HG02571 (cell line): Measurements from ENCODE around the gene MPZL2.
"Not testable (repeated sequence)": the region's sequence is repeated elsewhere in the genome, so short reads cannot be mapped to it uniquely, and the experiment has no call there.

Experiments
- ATAC-seq: cut with Tn5 transposase; IDR thresholded peaks from one replicate; pipeline ENCODE4 v1.9.1; 2021; ENCODE audit warnings: mild to moderate bottlenecking, moderate library complexity; ENCODE audit not compliant: unreplicated experiment

Gene MPZL2

DNA sequence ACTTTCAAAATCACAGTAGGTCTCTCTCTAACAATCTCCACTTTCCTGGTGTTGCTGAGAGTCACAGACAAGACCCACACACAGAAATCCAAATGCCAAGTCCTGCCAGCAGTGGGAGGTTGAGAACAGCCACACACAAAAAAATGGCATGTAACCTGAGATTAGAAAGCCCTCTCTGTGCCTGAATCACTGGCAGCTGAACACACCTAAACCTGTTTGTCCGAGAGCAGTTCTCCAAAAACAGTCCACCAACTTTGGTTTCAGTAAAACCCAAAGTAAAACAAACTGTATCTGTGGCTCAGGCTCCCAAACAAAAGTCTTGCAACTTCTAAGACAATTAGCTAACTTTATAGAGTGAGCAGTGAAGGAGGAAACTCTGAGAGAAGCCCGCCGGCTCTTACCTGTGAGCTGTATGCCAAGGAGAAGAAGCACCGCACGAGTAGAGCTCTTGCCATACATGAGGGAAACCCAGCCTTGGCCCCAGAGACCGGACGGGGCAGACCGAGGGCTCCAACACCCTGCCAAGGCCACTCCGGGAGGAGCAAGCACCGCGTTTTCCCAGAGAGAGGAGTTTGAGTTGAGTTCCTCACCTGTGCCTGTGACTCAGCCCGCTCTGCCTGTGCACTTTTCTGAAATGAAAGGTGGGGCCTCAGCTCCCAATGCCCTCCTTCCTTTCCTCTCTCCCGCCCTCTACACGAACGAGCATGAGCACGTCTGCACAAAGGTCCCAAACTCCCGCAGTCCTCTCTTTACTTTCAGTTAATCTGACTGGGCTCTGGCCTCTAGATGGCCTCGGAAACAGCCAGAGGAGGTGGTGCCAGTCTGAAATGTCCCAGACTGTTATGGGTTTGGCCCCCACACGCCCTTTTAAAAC lies at the start of gene MPZL2:
MPZL2 (minus strand) TSS at position 603 of the 874 bp plus-strand sequence; CDS start at position 459, 144 bp downstream.
- no peak for ATAC-seq

- ATAC-seq = no peak
Measured at GRCh38 chr11:118313242-118313641, 49.1 kb upstream of the MPZL2 start.

GRCh38 chr11:118312328-118312727 lies 48.2 kb upstream of the MPZL2 start:
- no peak for ATAC-seq

- no peak for ATAC-seq
Measured at GRCh38 chr11:118311518-118311917, 47.4 kb upstream of the MPZL2 start.

DNA sequence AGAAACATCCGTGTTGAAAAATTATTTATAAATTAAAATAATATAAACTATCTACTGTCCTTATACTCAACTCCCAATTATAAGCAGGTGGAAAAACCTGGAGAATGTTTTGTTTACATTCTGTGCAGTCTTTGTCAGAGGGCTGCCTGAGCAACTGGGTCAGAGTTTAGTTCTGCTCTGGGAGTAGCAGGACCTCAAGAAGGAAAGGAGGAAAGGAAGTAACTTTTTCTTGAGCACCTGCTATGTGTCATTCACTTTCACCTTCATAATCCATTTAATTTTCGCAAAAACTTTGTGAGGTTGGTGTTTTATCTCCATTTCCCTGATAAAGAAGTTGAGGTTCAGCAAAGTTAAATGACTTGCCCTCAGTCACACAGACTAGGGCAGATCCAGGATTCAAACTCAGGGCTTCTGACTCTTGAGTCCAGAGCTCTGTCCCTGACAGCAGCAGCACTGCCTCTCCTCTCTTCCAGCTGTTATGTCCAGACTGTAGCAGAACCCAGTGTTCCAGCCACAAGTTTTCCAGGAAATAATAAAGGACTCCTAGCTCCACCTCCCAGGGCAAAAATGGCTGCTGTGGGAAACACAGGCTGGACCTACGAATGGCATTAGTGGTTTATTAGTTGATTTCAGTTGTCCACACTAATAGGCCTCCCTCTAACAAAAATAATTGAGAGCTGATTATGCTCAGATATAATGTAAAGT lies 46.8 kb upstream of the MPZL2 start:
- ATAC-seq = no peak

DNA sequence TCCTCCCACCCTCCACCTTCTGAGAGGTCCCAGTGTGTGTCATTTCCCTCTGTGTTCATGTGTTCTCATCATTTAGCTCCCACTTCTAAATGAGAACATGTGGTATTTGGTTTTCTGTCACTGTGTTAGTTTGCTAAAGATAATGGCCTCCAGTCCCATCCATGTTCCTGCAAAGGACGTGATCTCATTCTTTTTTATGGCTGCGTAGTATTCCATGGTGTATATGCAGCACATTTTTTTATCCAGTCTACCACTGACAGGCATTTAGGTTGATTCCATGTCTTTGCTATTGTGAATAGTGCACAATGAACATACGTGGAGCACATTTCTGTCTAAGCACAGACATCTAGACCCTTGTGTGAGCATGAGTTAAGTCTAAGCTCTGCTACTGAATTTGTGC lies 46.2 kb upstream of the MPZL2 start:
- ATAC-seq = no peak

DNA sequence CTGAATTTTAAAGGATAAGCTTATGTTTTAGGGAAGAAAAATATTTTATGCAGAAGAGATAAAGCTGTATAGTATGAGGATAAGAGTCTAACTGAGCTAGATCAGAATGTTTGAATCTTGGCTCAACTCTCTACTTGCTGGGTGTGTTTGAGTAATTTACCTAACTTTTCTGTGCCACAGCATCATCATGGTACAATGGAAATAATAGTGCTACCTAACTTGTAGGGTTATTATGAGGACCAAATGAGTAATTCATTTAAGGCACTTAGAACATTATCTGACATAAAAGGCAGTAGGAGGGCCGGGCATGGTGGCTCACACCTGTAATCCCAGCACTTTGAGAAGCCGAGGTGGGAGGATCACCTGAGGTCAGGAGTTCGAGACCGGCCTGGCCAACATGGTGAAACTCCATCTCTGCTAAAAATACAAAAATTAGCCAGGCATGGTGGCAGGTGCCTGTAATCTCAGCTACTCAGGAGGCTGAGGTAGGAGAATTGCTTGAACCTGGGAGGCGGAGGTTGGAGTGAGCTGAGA lies 45.0 kb upstream of the MPZL2 start:
- not testable (repeated sequence) for ATAC-seq

DNA sequence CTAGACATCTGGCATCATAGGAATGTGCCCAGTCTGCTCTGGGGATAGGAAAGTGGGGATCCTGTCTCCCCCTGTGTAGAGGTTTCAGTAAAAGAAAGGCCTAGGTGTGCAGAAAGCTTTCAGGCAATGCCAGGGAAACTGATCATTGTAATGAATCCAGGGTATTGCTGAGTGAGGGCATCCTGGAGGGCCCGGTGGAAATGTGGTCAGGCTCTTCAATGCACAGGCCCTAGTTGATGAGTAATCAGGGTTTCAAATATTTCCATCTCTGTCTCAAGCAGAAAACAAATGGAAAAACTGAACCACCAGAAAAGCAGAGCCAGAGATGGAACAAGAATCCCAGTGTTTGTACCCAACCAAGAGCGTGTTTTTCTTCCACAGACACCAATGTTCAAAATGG lies 42.5 kb upstream of the MPZL2 start:
- no peak for ATAC-seq

- no peak for ATAC-seq
Measured at GRCh38 chr11:118305726-118306125, 41.6 kb upstream of the MPZL2 start.

- ATAC-seq = no peak
Measured at GRCh38 chr11:118304568-118305248, 40.6 kb upstream of the MPZL2 start, which contains the start of gene CD3E. TSS of gene CD3E (plus strand) at chr11:118304730. CDS start at chr11:118304953, 223 bp downstream.

DNA sequence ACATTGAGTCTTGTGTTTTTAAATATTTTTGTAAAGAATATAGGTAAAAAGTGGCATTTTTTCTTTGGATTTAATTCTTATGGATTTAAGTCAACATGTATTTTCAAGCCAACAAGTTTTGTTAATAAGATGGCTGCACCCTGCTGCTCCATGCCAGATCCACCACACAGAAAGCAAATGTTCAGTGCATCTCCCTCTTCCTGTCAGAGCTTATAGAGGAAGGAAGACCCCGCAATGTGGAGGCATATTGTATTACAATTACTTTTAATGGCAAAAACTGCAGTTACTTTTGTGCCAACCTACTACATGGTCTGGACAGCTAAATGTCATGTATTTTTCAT lies 40.1 kb upstream of the MPZL2 start:
- ATAC-seq = no peak

DNA sequence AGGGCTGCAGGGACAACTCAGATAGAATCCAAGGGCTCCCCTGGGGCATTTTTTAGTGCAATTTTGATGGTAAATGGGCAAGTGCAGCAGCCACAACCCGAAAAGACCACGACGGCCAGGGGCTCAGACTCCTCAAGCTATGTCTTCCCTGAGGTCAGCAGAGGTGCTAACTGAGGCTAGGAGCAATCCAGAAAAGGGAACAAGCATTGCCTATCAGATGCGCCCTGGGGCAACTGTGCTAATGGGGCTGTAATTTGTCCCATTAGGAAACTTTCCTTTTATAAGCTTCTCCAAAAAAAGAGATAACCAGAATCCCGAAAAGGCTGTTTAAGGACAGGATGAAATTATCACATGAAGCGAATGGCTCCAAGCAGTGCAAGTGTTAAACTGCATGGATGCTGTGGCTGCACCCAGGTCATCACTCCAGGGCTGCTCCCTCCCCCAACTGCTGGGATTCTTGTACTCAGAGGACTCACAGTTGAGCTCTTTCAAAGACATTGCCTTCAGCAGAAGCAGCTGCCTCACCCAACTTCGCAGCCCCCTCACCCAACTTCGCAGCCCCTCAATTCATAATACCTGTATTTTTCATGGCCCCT lies 37.6 kb upstream of the MPZL2 start:
- no peak for ATAC-seq

DNA sequence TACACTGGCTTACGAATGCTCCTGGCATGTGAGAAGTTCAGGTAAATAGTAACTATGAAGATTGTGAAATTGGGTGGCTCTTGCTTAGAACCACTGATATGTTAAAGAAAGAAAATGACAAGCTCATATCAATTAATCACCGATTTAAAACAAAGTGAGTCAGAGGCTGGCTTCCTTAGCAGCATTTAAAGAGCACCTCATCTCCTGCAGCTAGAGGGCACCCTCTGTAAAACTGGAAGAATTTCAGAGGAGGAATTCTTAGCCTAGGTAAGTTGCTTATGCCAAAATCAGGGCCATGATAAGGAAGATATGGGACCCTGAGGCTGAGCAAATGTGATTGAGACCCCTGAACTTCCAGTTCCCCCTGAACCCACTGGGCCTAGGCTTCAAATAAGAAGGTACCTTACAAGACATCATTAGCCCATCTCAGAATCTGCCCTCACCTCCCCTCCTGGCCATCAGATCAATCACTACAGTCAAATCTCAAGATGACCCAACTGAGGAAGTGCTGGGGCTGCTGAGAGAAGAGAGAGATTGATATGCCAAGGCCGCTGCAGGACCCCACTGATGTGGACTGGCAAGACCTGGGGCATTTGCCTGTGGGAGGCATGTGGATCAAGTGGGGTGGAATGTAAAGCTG lies 31.8 kb upstream of the MPZL2 start:
- no peak for ATAC-seq

DNA sequence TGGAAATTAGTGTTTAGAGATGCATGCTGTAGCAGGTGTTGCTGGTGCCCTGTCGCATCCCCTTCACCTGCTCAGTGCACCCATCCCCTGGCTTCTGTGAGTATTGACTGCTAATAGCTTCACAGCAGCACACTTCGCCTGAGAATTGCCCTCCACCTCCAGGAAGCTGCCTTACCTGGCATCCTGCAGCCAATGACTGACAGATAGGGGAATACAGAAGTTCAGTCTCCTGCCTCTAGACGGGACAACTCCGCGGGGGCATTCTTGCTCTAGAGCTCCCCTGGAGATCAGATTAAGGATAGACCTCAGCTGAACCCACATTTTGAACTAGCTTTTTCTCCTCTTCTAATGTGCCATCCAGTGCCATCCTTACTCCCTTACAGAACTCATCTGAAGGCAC lies 31.1 kb upstream of the MPZL2 start:
- no peak for ATAC-seq

DNA sequence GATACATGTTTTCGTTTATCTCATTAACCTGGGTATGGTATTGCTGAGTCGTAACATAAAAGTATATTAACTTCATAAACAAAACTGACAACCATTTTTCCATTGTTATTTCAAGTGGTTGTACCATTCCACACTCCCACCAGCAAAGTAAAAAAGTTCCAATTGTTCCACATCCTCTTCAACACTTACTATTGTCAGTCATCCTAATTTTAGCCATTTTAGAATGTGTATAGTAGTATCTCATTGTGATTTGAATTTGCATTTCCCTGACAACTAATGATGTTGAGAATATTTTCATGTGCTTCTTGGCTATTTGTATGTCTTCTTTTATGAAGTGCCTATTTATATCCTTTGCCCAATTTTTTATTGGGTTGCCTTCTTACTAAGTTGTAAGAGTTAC lies 30.0 kb upstream of the MPZL2 start:
- no peak for ATAC-seq

- no peak for ATAC-seq
Measured at GRCh38 chr11:118291477-118292135, 27.5 kb upstream of the MPZL2 start.

DNA sequence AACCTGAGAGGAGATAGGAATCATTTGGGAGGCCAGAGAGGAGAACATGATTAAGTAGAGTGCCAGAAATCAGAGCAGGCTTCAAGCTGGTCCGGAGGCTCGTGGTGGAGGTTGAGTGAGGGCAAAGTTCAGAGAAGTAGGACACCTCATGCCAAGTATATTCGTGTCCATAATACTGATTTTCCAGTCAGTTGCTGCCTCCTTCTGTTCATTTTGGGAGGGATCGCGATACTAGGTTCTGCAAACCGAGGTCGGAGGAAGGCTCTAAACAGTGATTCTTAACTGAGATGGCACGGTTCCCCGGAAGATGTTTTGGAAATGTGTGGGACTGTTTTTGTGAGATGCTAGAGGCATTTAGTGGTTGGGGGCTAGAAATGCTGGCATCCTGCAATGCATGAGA lies 26.8 kb upstream of the MPZL2 start:
- no peak for ATAC-seq

- ATAC-seq = no peak
Measured at GRCh38 chr11:118289401-118289800, 25.3 kb upstream of the MPZL2 start.

DNA sequence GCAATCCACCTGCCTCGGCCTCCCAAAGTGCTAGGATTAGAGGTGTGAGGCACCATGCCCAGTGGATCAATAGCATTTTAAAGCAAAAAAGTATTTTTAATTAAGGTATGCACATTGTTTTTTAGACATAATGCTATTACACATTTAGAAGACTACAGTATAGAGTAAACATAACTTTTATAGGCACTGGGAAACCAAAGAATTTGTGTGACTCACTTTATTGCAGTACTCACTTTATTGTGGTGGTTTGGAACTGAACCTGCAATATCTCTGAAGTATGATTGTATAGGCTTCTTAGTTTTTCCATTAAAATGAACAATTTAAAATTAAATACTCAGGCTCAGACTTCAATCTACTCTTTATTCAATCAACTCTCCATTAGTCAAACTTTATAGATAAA lies 22.9 kb upstream of the MPZL2 start:
- no peak for ATAC-seq

DNA sequence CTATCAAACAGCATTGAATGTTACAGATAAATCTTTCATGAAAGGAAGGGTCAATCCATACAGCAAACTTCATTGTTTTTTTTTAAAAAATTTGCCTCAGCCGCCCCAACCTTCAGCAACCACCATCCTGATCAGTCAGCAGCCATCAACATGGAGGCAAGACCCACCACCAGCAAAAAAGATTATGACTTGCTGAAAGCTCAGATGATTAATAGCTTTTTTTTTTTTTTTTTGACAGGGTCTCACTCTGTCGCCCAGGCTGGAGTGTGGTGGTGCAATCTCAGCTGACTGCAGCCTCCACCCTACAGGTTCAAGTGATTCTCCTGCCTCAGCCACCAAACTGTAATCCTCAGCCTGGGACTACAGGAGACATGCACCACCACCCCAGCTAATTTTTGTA lies 22.4 kb upstream of the MPZL2 start:
- ATAC-seq = no peak
